Activated CD4-positive, alpha-beta T cell treated with anti-CD3 and anti-CD28 coated beads, Interleukin-2, amount 50 U/mL, for 24 hours (primary cell): ENCODE measurements around the gene BMI1.

Source experiments
- DNase-seq, 2 donors: peaks; one replicate each; pipeline ENCODE4 v3.0.0-alpha.2; 2020; ENCODE audit warnings: low read depth in 1 of 2, low spot score in 1 of 2

The BMI1 gene

DNA sequence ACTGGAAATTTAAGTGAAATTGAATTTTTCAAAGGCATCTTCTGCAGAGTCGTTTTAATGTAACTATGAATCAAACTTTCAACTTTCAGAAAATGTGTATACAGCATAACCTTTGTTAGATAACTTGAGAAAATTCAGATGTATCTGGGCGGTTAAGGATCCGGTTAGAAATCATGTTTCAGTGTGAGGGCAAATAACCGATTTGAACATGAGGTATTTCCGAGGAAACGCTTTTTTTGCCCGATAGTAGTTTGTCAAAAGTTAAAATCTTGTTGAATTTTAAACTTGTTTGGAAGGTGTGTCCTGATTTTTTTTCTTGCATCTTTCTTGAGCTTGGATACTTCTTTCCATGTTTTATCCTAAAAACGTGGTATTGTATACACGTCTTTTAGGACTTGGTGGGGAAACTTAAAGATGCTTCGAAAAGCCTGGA, 1.3 kb upstream of the BMI1 start:
- no peak for DNase-seq

DNA sequence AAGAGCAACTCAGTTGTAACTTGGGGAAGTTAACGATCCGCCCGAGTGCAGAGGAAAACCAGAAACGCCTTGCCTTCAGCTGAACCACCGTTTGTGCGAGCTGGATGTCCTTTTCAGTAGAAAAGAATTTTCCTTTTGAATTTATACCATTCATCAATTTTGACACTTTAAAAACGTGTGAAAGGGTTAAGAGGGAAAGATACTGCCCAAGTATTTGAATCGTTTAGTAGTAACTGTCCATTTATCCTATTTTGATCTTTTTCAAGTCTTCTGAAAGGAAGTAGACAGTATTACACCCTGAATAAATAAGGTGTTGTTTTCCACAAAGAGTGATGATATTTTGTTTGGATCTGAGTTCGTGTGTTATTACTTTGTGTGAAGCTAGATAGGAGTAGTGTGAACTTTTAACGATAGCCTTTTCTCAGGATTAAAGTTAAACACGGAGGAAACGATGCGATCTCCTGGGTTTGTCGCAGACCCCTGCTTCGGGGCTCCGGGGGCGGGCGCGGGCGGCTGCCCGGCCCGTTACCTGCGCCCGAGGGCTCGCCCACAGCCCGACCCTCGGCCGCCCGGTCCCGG, 830 bp upstream of the BMI1 start:
- DNase-seq: no peak

DNA sequence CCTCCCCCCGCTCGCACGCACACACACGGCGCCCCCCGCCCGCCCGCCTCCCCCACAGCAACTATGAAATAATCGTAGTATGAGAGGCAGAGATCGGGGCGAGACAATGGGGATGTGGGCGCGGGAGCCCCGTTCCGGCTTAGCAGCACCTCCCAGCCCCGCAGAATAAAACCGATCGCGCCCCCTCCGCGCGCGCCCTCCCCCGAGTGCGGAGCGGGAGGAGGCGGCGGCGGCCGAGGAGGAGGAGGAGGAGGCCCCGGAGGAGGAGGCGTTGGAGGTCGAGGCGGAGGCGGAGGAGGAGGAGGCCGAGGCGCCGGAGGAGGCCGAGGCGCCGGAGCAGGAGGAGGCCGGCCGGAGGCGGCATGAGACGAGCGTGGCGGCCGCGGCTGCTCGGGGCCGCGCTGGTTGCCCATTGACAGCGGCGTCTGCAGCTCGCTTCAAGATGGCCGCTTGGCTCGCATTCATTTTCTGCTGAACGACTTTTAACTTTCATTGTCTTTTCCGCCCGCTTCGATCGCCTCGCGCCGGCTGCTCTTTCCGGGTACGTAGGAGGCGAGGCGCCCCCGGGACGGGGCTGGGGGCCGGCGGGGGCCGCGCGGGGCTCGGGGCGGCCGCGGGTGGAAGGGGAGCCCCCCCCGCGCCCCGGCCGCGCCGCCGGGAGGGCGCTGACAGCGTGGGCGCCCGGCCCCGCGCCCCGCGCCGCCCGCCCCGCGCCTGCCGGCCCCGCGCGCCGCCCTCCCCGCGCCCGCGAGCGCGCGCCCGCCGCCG, 441 bp downstream of the BMI1 start:
- DNase-seq: peak; percentile 36 to 52

DNA sequence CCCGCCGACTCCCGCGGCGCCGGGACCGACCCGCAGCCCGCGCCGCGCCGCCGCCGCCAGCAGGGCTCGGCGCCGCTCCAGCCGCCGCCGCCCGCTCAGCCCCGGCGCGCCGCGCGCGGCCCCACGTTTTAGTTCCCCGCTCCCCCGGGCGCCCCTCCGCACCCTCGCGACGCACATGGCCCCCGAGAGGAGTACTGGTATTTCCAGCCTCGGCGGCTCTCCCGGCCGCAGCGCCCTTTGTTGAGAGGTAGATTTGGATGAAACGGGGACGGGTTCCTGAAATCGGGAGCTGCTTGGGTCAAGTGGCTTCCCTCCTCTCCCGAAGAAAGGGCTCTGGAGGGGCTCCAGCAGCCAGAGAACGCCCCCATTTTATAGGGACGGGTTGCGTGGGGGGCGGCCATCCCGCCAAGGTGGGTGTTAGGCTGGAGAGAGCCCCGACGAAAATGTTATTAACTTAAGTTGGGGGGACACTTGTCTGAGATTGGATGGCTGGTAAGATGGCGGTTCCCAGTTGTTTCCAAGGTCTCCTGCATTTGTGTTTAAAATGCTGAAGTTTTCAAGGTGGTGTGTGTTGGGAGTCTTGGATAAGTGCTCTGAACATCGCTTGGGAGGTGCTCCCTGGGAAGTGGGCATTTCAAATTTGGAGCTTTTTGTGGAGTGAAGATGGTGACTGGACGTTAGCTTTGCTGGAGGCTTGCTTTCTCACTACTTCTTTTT, 1.2 kb downstream of the BMI1 start:
- no peak for DNase-seq

DNA sequence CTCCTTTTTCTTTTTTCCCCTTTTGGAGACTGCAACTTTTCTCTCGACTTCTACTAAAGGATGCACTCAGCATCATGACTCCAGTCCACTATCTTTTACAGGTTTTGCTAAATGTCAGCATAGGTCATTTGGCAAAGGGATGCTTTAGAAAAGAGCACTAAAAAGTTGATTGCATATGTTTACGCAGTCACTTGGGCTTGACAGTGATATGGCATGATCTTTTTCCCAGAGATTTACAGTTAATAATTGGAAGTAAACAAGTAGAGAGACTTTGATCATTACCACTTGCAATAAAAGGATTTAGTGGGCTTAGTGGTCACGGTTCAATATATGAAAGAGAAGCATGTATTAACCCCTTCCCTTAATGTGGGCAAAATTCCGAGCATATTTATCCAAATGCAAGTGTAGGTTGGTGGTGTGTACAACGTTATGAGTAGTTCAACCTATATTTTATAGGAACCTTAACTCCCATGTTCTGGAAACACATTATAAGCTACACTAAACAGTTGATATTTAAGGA, 1.8 kb downstream of the BMI1 start:
- no peak for DNase-seq

DNA sequence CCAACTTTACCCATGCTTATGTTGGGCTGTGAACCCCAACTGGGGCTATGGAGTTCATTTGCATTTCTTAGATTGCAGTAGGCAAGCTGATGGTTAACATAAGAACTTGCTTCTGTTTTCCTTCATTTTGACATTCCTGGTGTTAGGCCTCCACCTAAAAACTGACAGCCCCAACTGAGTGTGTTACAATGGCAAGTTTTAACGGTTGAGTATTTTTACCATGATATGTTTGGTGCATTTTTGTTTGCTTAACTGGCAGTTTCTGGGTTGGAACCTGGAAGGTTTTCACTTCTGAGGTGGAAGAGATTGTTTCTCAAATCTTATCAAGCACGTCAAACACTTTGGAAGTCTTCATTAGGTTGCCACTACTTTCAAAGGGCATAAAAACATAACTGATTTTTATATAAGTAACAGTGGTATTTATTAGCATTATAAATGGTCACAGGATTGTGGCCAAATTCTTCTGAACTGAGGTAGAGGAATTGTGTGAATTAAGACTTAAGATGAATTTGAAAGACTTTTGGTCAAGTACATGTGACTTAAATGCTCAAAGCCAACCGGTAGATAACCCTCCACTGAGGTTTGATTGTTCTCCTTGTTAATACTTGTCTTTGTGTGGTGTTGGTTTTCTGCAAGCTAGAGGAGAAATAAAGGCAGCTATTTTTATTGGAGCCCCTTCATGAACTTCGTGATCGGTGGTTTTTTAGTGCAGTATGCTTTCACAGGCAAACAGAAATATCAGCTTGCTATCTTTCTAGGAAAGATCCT, 2.8 kb downstream of the BMI1 start:
- no peak for DNase-seq

DNA sequence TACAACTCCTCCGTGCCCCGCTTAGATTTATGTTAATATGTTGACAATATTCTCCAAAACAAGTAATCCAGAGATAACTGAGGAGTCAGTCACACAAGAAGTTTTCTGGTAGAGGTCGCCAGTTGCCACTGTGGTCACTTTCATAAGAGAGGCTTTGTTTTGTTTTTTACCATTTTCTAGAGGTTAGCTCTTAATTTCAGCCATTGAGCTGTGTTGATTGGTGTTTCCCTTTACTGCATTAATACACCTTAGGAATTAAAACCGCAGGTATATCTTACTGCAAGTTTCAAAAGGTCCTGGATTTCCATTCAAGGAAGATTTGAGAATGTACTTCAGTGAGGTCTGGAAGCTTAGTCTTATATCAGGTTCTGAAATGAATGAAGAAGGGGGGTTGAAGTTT, 3.5 kb downstream of the BMI1 start:
- DNase-seq: no peak

DNA sequence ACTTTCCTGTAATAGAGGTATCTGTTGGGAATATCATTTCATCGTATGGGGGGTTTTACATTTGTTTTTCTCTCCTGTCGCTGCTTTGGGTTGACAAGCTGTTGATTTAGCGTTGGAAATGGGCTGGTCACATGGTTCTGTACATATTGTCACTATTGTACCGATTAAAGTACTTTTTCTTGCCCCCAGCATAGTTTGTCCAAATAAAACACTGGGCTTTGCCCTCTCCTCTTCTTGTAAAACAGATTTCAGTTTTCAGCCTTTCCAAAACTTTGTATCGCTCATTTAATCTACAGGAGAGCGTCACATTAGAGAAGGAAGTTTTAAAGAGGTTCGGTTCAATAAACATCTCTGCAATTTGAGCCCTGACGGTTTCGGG, 4.0 kb downstream of the BMI1 start:
- no peak for DNase-seq

DNA sequence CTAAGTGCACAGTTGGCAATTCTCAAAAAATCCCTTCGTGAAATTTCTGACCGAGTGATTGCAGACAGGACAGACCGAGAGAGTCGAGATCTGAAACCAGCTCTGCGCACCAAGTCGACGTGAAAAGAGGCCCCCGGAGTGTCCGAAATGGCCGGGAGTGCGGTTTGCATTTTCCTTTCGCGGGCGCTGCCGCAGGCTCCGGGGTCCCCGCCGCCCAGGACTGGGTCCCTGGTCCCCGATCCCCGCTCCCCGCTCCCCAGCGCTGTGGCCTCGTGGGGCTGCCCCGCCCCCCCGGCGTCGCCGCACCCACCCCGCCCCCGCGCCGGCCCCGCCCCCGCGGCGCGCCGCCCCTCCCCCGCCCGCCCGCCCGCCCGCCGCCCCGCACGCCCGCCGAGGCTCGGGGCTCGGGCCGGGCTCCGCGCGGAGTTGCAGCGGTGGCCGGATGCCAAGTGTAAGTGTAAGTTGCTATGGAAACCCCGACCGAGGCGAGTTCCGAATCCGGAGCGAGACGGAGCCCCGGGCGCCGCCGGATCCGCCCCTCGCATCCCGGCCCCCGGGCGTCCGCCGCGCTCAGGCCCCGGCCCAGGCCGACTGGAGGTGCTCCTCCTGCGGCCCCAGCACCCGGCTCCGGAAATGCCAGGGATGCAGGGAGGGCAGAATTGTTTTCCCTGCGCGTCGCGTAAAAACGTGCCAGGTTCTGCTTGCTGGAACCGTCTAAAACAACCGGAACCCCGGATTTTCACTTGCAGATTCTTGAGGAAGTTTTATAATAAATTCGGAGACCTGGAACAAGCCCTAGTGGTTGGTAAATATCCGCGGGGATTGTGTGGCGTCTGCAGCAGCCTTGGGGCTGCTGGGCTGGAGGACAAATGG, 4.6 kb downstream of the BMI1 start:
- peak in 1 of 2 donors; percentile 57 for DNase-seq

DNA sequence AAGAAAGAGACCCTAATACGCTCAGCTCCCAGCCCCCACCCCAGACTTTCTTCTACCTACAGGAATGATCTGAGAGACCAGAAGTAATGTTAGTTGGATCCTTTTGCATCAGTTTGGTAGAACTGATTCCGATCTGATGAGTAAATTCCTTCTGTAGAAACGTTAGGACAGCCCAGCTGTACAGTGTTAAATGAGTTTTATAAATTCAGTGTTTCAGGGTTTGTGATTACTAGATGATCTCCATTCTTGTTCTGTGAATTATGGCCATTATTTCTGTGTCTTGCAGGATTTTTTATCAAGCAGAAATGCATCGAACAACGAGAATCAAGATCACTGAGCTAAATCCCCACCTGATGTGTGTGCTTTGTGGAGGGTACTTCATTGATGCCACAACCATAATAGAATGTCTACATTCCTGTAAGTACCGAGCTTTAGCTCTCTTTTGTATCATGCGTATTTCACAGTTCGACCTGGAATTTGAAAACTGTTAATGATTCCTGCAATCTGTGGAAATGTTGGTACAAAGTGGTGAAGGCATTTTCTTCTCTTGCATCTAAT, 5.3 kb downstream of the BMI1 start:
- no peak for DNase-seq

DNA sequence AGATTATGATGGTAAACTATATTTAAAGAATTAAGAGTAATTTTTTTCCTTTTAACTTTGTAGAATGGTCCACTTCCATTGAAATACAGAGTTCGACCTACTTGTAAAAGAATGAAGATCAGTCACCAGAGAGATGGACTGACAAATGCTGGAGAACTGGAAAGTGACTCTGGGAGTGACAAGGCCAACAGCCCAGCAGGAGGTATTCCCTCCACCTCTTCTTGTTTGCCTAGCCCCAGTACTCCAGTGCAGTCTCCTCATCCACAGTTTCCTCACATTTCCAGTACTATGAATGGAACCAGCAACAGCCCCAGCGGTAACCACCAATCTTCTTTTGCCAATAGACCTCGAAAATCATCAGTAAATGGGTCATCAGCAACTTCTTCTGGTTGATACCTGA, 8.3 kb downstream of the BMI1 start:
- DNase-seq: no peak

DNA sequence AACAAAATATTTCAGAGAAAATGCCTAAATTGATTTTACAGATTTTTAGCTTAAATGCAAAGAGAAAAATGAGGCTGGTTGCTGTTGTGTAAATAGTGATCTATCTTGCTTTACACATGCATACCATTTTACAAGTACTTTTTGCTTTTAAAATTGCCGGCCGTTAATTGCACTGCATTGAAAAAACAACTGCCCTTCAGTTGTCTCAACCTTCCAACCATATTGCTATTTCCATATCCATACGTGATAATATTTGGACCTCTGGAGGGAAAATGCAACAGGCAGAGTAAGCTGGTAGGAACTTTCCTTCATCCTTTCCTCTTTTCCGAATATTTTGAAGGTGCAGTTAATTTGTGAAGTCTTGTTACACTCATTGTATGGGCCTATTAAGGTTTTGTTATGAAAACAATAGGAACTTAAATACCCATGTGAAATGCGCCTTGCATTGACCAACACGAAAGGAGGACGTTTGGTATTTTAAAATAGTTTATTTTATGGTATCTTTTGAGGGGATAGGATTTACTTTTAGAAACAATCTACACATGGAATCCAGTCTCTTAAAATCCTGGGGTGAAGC, 11.3 kb downstream of the BMI1 start:
- no peak for DNase-seq

DNA sequence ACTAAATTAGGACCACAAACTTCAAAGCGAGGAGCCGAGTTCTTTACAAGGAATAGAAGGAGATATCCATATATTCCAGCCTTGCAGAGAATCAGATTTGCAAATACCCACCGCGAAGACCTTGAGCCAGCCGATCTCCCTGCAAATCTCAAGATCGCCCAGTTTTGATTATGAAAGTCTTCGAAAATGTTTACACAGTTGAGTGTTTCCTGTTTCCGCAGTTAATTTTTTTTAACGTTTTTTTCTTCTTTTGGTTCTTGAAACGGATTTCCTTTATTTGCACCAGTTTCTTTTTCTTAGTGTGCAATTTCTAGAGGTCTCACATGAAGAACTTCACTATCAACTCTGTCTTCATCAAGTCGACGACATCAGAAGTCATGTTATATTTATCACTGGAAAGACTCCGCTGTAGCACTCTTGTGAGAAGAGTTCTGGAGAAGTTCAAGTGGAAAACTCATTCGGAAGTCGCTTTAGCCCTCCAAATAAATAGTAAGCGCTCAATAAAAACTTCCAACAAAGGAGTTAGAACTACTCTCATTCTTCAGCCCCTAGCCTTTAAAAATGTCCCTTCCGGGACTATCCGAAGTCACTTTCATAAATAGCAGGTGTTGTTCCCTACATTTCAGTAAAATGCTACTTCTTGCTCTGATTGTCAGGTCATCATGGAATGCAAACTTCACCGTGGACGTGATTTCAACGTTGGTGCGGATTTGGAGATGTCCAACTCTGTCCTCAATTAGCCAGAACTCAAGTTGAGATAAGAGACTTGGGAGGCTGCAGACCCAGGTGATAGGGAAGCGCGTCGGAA, 12.5 kb downstream of the BMI1 start:
- DNase-seq: no peak

DNA sequence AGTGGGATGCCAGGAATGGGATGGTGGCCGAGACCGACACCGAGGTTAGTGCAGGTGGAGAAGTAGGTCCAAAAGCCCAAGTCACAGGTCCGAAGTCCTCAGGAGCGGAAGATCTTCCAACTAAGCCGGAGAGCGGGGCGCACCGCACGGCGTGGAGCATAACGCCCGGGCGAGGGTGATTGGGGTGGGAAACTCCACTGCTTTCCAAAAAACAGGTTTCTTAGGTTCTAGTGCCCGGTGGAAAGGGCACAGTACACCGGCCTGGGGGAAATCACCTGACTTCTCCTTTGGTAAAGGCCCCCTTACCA, 13.0 kb downstream of the BMI1 start:
- DNase-seq: no peak

DNA sequence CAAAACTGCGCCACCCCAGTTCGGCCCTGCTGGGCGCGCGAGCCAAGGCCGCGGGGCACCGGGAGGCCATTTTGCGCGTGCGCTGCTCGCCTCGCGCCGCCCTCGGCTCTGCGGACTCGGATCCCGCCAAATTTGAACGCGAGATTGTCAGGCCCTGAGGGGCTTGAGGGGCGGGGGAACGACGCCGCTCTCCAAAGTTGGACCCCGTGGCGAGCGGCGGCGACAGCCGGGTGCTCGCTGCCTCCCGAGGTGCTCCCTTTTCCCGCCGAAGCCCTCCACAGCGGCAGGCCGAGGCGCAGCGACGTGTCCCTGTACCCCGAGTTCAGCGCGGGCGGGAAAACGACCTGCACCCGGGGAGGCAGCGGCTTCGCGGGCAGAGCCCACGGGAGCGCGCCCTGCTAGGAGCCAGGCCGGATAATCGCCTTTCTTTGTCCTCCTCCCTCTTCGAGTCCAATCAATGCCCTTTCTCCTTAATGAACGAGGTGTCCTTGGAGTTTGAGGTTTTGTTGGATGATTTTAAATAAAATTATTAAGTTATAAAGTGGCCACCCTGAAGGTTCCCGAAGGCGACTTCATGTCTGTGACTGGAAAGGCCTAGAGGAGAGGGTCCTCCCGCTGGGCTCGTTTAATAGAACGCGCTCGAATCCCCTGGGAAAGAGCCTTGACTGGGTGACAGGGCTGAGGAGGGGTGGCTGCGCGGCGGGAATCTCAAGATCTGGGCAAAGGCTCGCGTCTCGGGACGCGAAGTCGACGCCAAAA, 13.7 kb downstream of the BMI1 start:
- no peak for DNase-seq

DNA sequence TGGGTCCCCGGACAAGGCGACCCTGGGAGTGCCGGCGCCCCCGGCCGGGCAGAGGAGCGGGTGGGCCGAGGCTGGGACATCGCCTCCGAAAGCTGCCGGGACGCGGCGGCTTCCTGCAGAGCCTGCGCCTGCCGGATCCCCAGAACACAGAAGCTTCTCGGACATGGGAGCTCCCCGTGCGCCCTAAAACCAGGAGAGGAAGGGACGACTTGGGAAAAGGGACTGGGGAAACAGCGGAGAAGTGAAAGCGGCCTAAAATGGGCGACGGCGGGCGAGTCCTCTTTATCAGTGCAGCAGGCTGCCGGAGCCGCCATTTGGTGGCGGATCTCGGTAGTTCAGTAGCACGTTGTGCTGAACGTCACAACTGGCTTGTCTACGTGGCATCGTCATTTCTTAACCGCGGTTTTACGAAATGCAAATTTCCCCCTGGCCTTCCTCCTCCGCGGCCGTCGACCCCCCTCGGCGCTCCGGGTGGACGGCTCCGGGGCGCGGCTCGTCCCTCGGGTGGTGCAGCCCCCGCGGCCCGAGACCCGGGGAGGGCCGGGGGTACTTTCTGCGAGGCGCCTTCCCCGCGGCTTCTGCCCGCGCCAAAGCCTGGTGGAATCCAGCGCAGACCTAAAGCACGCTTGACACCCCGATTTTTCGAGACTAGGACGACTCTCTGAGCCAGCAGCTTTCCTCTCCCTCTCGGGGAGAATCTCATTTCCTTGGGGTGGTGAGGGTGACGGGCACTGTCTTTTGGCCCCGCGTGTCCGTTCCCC, 14.5 kb downstream of the BMI1 start:
- peak; percentile 46 to 48 for DNase-seq

DNA sequence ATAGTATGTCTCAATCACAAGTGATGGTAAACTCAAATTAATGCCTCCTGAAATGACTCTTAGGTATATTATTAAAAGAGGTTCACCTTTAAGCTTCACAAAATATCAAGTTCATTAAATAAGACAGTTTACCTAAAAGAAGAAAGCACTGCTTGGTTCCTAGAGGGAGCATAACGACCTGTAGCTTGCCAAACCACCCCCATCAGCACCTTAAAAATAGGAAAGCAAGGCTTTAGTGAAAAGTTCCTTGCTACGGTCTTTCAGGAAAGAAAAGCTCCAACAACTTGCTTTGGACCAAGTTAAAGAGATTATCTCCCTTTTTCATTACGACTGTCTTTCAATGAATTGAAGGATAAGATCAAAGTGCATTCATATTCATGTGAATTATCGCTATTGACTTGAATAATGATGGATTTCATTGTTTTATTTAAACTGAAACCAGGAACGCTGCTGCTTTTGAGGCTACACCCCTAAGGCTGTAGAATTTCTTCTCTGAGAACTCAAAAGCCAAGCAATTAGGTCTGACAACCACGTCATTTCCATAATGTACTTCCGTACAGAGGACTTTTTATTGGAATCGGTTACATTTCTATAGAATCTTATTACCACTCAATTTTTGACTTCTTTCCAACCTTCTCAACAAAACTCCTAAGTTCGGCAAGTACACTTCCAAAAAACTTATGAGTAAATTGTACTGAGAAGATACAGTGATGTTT, 17.4 kb downstream of the BMI1 start:
- no peak for DNase-seq
